Stimulated activated CD4-positive, alpha-beta T cell treated with anti-CD3 and anti-CD28 coated beads, Interleukin-1b, Interleukin-23, amount 100 ng/mL, for 48 hours (primary cell): ENCODE data around the gene ITGB2.
A peak's percentile ranks its signal among the peaks of the same experiment; 100 is the strongest.
"Not testable (repeated sequence)": the region's sequence is repeated elsewhere in the genome, so short reads cannot be mapped to it uniquely, and the experiment has no call there.

Experiments used
- DNase-seq: peaks from one replicate; pipeline ENCODE4 v3.0.0-alpha.2; 2020

Gene ITGB2

GRCh38 chr21:44940116-44940631 lies 19.5 kb upstream of the ITGB2 start:
- no peak for DNase-seq

- peak; percentile 85 for DNase-seq
Observed at GRCh38 chr21:44939532-44940115, 18.9 kb upstream of the ITGB2 start, which contains the start of gene SLX9. Gene SLX9 (plus strand): TSS chr21:44940029. CDS start chr21:44940058, 29 bp downstream.

DNA sequence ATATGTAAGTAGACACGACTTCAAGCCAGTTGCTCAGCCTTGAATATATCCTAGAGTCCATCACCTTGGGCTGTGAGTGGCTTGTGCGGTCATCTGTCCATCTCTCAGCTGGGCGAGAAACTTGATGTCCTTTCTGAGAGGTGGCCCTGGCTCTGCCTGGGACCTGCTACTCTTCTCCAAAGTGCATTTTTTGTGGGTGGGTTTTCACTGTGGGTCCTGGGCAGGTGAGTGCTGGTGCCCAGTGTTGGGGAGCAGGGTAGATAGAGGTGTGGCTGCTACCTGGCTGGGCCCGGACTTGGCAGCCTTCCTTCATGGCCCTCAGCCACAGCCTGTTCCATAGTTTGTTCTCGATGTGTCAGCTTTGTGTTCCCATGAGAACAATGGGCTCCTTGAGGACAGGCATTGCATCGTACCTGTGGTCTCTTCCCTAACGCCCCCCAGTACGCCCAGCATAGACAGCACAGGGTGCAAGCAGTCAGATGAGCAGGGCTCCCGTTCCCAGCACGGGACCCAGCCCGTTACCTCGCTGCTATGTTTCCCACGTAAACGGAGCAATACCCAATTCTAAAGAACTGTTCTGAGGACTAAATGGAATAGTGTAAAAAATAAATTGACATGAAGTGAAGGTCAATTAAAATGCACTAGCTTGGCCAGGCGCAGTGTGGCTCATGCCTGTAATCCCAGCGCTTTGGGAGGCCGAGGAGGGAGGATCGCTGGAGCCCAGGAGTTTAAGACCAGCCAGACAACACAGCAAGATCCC lies 18.3 kb upstream of the ITGB2 start:
- no peak for DNase-seq

DNA sequence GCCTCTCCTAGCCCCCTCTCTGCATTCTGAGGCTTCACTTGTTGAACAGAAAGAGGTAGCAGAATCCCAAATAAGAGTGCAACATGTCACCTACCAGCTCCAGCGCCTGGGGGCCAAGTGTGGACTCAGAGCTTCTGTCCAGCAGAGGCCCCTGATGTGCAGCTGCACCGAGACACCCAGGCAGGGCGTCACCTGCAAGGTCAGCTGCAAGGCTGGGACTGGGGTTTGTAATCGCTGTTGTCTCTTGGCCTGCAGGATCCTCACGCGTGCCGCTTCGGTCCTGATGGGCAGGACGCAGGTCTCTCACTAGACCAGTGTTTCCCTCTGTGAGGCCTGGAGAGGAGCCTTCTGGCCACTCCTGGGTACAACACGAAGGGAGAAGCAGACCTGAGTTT lies 14.8 kb upstream of the ITGB2 start:
- DNase-seq: no peak

DNA sequence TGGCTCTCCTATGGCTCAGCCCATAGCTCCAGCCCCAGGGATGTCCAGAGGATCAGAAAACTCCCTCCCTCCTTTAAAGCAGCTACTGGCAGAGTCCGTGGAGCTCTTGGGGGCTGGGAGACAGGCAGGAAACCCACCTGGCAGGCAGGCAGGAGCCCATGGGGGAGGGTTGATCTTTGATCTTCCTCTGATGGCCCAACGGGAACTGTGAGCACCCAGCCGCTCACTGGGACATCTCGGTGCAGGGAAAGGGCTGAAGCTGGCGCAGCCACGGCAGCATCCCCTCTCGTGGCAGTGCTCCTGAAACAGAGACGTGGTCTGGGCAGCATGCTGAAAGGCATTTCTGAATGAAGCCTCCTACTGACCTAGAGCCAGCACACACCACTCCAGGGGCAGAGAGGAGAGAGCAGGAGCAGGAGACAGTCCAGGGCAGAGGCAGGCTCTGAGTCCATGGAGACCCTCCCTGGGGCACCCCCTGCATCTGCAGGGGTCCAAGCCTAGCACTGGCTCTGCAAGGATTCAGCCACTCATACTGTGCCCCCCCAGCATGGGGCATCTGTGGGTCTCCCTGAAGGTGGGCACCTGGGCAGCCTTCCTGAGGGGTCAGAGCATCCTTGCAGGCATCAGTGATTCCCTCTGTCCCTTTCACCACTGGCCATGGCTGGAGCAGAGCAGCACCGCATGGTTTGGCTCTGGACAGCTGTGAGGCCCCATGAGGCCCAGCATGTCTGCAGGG lies 14.3 kb upstream of the ITGB2 start:
- no peak for DNase-seq

- no peak for DNase-seq
Observed at GRCh38 chr21:44934276-44934675, 13.6 kb upstream of the ITGB2 start.

GRCh38 chr21:44933918-44934260 lies 13.2 kb upstream of the ITGB2 start:
- no peak for DNase-seq

DNA sequence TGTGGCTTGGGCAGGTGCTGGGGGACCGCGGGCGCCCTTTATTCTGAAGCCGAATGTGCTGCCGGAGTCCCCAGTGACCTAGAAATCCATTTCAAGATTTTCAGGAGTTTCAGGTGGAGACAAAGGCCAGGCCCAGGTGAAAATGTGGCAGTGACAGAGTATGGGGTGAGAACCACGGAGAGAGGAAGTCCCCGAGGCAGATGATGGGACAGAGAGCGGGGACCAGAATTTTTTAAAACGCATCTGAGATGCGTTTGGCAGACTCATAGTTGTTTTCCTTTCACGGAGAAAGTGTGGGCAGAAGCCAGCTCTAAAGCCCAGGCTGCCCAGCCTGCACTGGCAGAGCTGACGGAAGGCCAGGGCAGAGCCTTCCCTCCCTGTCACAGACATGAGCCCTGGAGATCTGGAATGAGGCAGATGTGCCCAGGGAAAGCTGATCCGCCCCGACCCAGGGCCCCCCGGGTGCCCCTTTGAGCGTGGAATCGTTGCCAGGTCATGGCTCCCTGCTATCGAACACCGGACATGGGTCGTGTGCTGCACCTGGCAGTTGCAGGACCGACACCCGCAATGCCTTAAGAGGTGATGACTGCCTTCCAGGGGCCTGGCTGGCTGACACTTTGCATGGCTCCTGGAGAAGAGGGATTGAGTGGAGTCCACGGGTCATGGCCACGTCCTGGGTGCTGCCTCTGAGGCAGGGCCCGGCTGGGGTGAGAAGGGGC lies 12.7 kb upstream of the ITGB2 start:
- no peak for DNase-seq

DNA sequence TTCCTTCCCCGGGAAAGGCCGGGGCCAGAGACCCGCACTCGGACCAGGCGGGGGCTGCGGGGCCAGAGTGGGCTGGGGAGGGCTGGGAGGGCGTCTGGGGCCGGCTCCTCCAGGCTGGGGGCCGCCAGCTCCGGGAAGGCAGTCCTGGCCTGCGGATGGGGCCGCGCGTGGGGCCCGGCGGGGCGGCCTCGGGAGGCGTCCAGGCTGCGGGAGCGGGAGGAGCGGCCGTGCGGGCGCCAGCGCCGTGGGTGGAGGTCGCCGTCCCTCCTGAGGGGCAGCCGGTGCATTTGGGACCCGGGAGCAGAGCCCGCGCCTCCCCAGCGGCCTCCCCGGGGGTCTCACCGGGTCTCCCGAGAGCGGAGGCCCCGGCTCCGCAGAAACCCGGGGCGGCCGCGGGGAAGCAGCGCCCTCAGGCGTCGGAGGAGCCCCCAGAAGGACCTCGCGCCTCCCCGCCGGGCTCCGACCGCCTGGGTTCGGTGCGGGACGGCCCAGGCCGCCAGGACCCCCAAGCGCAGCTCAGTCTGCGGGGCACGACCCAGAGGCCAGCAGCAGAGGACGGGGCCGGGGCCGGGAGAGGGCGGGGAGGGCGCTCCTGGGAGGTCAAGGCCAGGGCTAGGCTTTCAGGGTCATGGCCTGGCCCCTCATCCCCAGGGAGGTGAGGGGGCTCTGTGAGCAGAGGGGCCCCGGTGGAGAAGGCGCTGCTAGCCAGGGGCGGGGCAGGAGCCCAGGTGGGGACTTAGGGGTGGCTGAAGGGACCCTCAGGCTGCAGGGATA lies 11.9 kb upstream of the ITGB2 start:
- DNase-seq: peak; percentile 51

- no peak for DNase-seq
Observed at GRCh38 chr21:44931501-44932407, 11.1 kb upstream of the ITGB2 start.

DNA sequence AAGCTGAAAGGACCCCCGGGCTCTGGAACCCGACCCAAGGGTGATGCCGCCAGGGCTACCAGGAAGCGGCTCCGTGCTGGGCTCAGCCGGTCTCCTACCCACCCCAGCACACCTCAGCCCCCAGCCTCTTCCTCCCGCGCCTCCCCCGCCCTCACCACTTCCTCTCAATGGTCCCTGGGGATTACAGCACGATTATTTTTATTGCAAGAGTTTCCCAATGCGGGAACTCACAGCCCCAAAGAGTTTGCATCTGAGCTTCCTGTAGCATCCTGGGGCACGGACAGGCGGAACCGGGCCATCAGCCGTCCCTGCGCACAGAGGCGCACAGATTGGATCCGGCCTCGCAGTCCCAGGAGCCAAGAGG lies 10.4 kb upstream of the ITGB2 start:
- no peak for DNase-seq

GRCh38 chr21:44930543-44930981 lies 9.9 kb upstream of the ITGB2 start:
- DNase-seq: peak; percentile 47

DNA sequence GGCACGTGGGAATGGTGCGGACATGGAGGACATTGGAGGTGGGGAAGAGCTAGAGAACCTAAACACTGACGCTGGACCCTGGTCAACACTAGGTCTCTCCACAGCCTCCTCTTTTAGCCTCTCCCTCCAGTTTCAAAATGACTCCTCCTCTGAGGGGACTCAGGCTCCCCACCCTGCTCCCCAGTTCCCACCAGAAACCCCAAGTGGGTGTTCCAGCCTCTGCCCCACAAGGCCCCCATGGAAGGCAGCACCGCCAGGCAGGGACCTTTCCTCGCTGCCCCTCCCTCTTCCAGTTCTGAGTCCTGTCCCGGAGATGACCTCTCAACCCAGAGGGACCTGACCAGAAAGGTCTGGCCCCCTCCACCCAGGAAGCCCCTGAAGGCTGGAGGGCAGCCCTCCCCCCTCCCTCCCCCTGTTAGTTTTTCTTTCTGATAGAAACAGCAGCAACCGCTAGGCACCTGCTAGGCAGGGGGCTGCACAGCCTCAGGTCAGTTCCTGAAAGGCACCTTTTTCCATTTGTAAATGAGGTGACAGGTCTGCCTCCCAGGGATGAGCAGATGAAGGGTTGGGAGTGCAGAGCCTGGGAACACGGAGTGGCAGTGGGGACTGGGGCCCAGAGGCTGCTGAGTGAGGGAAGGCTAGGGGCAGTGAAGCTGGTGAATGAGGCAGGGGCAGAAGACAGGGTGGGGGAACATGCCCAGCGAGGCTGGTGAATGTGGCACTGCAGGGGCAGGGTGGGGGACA lies 9.3 kb upstream of the ITGB2 start:
- DNase-seq: no peak

DNA sequence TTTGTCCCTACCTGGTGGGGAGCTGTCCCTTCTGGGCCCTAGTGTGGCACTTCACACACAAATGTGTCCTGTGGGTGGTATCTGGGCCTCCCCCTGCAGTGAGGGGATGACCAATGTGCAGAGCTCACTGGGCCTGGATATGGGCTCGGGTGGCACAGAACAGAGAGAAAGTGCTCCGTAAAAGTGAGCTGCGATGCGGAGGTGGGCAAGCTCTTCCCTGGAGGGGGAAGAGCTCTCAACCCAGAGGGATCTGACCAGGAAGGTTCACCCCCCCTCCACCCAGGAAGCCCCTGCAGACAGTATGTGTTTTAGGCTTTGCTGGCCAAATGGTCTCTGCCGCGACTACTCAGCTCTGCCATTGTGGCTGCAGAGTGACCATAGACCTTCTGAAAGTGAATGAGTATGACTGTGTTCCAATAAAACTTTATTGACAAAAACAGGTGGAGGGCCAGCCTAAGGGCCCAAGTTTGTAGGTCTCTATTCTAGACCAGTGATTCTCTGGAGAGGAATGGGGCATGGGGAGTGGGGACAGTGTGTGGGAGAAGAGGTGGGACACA lies 8.6 kb upstream of the ITGB2 start:
- no peak for DNase-seq

DNA sequence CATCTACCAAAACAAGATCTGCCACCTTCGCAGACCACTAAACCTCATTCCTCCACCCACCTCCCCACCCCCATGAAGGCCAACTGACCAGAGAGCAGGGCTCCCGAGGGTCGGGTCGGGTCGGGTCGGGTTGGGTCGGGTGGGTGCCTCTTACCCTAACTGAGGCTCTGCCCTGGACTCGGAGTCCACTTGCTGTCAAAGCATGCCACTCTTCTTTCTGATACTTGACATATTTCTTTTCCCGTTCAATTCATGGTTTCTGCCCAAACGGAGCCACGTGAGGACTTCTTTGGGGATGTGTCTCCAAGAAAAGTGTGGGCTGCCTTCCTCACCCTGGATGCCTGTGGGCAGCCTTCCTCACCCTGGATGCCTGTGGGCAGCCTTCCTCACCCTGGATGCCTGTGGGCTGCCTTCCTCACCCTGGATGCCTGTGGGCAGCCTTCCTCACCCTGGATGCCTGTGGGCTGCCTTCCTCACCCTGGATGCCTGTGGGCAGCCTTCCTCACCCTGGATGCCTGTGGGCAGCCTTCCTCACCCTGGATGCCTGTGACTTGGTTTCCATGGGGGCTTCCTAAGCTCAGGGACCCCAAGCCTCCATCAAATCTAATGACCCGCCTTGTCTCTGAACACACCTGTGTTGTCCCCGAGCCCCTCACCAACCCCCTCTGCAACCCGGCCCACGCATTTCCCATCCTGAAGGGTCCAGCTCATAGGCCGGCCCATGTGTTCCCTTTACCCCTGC lies 8.0 kb upstream of the ITGB2 start:
- DNase-seq: not testable (repeated sequence)

DNA sequence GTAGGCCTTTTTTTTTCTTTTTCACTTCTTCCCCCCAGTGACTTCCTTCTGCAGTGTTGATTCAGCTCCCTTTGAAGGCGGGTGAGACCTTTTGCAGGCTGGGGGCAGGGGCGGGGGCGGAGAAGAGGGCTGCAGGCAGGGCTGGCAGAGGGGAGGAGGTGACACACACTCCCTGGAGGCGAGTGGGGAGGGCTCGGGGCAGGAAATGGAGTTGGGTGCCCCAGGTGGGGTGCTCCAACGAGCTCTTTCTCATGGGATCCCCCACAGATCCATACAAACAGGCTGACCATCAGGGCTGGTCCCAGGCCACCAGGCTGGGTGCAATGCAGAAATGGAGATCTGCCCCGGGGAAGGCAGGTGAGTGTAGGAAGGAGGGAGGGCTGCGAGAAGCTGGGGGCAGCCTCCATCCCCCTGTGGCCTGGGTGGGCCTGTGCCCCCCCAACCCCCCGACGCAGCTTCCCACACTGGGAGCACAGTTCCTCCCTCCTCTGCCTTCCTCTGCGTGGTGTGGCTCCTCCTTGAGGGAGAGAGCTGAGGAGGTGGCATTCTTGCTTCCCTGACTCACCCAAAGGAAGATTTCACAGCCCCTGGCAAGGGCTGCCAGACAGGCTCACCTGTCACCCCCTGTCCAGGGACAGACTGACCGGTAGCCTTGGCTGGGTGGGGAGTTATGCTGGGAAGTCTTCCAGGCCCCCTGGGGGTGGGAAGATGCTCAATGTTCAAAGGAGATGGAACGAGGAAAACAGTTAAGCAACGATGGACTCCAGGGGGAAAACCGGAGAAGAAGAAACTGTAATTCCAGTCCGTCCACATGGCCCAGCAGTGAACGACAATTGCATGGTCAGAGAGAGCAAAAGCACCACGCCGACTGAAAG lies 7.1 kb upstream of the ITGB2 start:
- DNase-seq: peak; percentile 91

DNA sequence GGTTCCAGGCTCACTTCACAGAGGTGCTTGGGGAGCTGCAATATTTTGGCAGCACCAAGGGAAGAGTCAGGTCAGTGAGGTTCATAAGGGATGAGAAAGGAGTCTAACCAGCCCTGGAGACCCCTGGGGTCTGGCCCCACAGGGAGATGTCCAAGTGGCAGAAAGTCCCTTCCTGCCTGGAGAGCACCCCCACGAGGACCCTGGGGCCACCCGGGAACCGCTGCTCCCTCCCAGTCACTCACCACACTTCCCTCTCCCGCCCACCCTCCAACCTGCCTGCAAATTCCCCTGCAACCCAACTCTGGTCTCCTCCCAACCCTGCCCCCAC lies 6.5 kb upstream of the ITGB2 start:
- no peak for DNase-seq

GRCh38 chr21:44926331-44927101 lies 5.8 kb upstream of the ITGB2 start:
- DNase-seq: peak; percentile 48
